ENCODE measurements around the gene MMP15. TPM values are rescaled to one million over a fixed set of nuclear protein-coding genes. Genes with fewer than 3 reads are reported as not detected.

The MMP15 gene
- total RNA-seq, 2 experiments from 2014 or later: 0.25 to 0.31 TPM

DNA sequence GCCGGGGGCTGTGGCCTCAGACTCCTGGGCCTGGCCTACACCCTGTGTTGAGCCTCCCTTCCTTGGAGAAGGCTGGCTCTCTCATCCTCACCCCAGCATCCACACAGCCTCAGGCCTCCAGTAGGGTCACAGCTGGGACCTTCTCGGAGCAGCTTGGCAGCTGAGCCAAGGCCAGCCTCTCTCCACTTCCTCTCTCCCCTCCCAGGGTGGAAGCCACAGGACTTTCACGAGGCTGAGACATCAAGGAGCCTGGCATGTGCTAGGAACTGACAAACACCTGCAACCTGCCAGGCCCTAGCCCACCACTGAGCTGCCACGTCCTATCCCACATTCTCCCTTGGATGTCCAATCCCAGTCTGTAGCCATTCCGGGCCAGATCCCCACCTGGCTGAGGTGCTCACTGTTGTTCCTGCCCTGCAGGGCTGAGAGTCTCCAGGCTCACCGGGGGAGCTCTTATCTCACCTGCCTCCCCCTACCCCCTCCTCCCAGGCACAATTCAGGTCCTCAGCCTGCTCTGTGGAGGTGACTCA is 3.1 kb downstream of the MMP15 start:
- H3K4me1 Mint-ChIP-seq (ENCODE audit: low read depth): peaks cover 9% of the 10 kb centered on the region
- Histone ChIP-seq H3K27ac (ENCODE audit: low read depth in 1 of 2, low read length in 2 of 2) (no peak overlapping the region), H3K36me3 (ENCODE audit: insufficient read depth, low read length) (no peaks in the 10 kb centered on the region), H3K27me3 (ENCODE audit: control insufficient read depth in 1 of 2, insufficient read depth in 2 of 2, low read length in 2 of 2) (peaks cover 7 to 13% of the 10 kb centered on the region in 2 experiments), H3K4me3 (ENCODE audit: low read length) (no peak overlapping the region), H3K4me1 (ENCODE audit: insufficient read depth, low read length) (peaks cover 29% of the 10 kb centered on the region), H3K9me3 (ENCODE audit: control insufficient read depth in 1 of 2, insufficient read depth in 1 of 2, low read length in 2 of 2) (no peaks in the 10 kb centered on the region)
- no peaks in the 10 kb centered on the region for H3K9me3 Mint-ChIP-seq
- ChIA-PET CTCF (no interaction called here), POLR2A (no interaction called here)
- H3K4me3 Mint-ChIP-seq: peak overlapping the region; percentile 68
- no peak overlapping the region for H3K27ac Mint-ChIP-seq
- no peak for DNase-seq
- H3K36me3 Mint-ChIP-seq (ENCODE audit: low read depth): no peaks in the 10 kb centered on the region
- peaks cover 9% of the 10 kb centered on the region for H3K27me3 Mint-ChIP-seq
- no peak for TF ChIP-seq CTCF (IDR thresholded peaks at IDR 0.05)
- ATAC-seq (ENCODE audit: poor library complexity): no peak
- intact Hi-C loops (cut with DNase I, micrococcal nuclease): loop anchor here in 1 of 2 experiments (5.0 kb wide), 1 partner anchor 94 kb away; no protein-coding TSS in a partner anchor

- CTCF ChIA-PET: no interaction called here
- Mint-ChIP-seq H3K4me1 (ENCODE audit: low read depth) (peaks cover 8% of the 10 kb centered on the region), H3K27ac (no peak overlapping the region), H3K36me3 (ENCODE audit: low read depth) (no peaks in the 10 kb centered on the region), H3K9me3 (no peaks in the 10 kb centered on the region), H3K4me3 (peak overlapping the region; percentile 68), H3K27me3 (peaks cover 9% of the 10 kb centered on the region)
- DNase-seq (no peak), ATAC-seq (ENCODE audit: poor library complexity) (no peak)
- POLR2A ChIA-PET: no interaction called here
- H3K27me3 ChIP-seq (ENCODE audit: control insufficient read depth in 1 of 2, insufficient read depth in 2 of 2, low read length in 2 of 2): peaks cover 7 to 13% of the 10 kb centered on the region in 2 experiments
- H3K4me1 ChIP-seq (ENCODE audit: insufficient read depth, low read length): peaks cover 25% of the 10 kb centered on the region
- no peaks in the 10 kb centered on the region for H3K36me3 ChIP-seq (ENCODE audit: insufficient read depth, low read length)
- no peaks in the 10 kb centered on the region for H3K9me3 ChIP-seq (ENCODE audit: control insufficient read depth in 1 of 2, insufficient read depth in 1 of 2, low read length in 2 of 2)
- no peak overlapping the region for H3K27ac ChIP-seq (ENCODE audit: low read depth in 1 of 2, low read length in 2 of 2)
- no peak for TF ChIP-seq CTCF (IDR thresholded peaks at IDR 0.05)
- intact Hi-C loops (cut with DNase I, micrococcal nuclease): loop anchor here in 1 of 2 experiments (5.0 kb wide), 1 partner anchor 93 kb away; no protein-coding TSS in a partner anchor
- no peak overlapping the region for H3K4me3 ChIP-seq (ENCODE audit: low read length)
Observed at GRCh38 chr16:58029410-58029809, 3.9 kb downstream of the MMP15 start.

DNA sequence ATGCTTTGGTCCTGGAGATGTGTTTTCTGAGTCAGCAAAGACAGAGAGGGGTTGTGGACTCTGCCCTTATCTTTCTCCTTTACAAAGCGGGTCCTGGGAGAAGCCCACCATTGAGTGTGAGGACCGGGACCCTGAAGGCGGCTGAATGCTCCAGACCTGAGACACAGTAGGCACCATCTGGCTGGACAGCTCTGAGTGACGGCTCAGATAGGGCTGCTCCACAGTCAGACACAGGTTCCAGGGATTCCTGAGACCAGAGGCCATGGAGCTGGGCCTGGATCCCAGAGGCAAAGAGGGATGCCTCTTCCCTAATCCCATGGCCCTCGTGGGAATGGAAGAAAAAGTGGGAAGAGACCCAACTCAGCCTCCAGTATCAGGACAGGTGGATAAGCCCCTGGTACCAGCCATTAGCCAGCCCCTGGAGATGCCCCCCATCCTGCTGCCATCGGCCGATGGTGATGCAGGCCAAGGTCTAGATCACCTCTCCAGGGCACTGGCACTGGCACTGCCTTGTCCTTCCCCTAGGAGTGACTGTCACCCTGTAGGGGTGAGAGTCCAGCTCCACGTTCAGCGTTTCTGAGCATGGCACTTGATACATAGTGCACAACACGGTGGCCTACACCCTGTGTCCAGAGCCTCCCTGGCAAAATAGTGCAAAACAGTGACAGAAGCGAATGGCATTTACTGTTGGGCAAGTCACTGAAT is 4.7 kb downstream of the MMP15 start:
- H3K27me3 Mint-ChIP-seq: peaks cover 5% of the 10 kb centered on the region
- POLR2A ChIA-PET: no interaction called here
- H3K4me3 Mint-ChIP-seq: no peak overlapping the region
- Histone ChIP-seq H3K27ac (ENCODE audit: low read depth in 1 of 2, low read length in 2 of 2) (no peak overlapping the region), H3K4me1 (ENCODE audit: insufficient read depth, low read length) (peaks cover 16% of the 10 kb centered on the region), H3K9me3 (ENCODE audit: control insufficient read depth in 1 of 2, insufficient read depth in 1 of 2, low read length in 2 of 2) (no peaks in the 10 kb centered on the region), H3K27me3 (ENCODE audit: control insufficient read depth in 1 of 2, insufficient read depth in 2 of 2, low read length in 2 of 2) (peaks cover 7 to 13% of the 10 kb centered on the region in 2 experiments), H3K4me3 (ENCODE audit: low read length) (no peak overlapping the region), H3K36me3 (ENCODE audit: insufficient read depth, low read length) (no peaks in the 10 kb centered on the region)
- CTCF ChIA-PET: no interaction called here
- no peak overlapping the region for H3K27ac Mint-ChIP-seq
- ATAC-seq (ENCODE audit: poor library complexity) (no peak), DNase-seq (no peak)
- no peaks in the 10 kb centered on the region for H3K4me1 Mint-ChIP-seq (ENCODE audit: low read depth)
- H3K9me3 Mint-ChIP-seq: no peaks in the 10 kb centered on the region
- no peaks in the 10 kb centered on the region for H3K36me3 Mint-ChIP-seq (ENCODE audit: low read depth)
- intact Hi-C loops (cut with DNase I, micrococcal nuclease): no loop called here
- TF ChIP-seq CTCF (IDR thresholded peaks at IDR 0.05): no peak
